Panc1 (cell line): ENCODE data around the gene SLC10A7. TPM values are rescaled to one million over a fixed set of nuclear protein-coding genes. Genes with fewer than 3 reads are reported as not detected.

Experiments used
- ATAC-seq: fragments of 200-7000 bp; cut with Tn5 transposase; 2 replicates; pipeline ENCODE4 v1.9.1; 2020; ENCODE audit warnings: mild to moderate bottlenecking, moderate library complexity
- BruUV-seq: library from RNA; stranded (reverse); fragments of 400-500 nt; replicated peaks from 2 replicates; lab custom pipeline; 2021; lab: Mats Ljungman, UMichigan
- CTCF ChIA-PET: fragments of 300-600 bp; sonication (Branson Sonifier 250); formaldehyde crosslinking; loops from one replicate; lab custom pipeline; 2022; ENCODE audit warnings: antibody characterized with exemption; lab: Charles Lee
- POLR2A ChIA-PET: fragments of 300-600 bp; sonication (Branson Sonifier 250); formaldehyde crosslinking; loops from one replicate; lab custom pipeline; 2022; ENCODE audit warnings: antibody characterized with exemption; lab: Charles Lee
- DNase-seq: peaks from one replicate; pipeline ENCODE4 v3.0.0-alpha.2; 2010; ENCODE audit warnings: low read depth, low spot score
- H3K27ac ChIP-seq: 2 replicates; pipeline ENCODE4 v1.5.1; 2011; ENCODE audit warnings: mild to moderate bottlenecking, low read length, inconsistent platforms
- H3K27me3 ChIP-seq: fragments of 200-500 bp; sonication (Bioruptor generic); 2 replicates; pipeline ENCODE4 v1.6.0; 2014; ENCODE audit warnings: low read length, inconsistent platforms; ENCODE audit not compliant: control insufficient read depth, insufficient read depth
- H3K36me3 ChIP-seq: fragments of 200-500 bp; sonication (Bioruptor generic); 2 replicates; pipeline ENCODE4 v1.5.1; 2014; ENCODE audit warnings: inconsistent platforms, mild to moderate bottlenecking, low read length, moderate library complexity; ENCODE audit not compliant: control insufficient read depth, insufficient read depth
- H3K4me1 ChIP-seq: 2 replicates; pipeline ENCODE4 v1.5.1; 2011; ENCODE audit warnings: inconsistent platforms, mild to moderate bottlenecking, low read length, moderate library complexity; ENCODE audit not compliant: control insufficient read depth, insufficient read depth
- H3K4me3 ChIP-seq, 2 experiments: 2 replicates each; pipeline ENCODE4 v1.5.1; 2011 to 2012; ENCODE audit warnings: low read depth in 2 of 2, low read length in 2 of 2, mild to moderate bottlenecking in 2 of 2, inconsistent platforms in 1 of 2, moderate library complexity in 1 of 2
- H3K9me3 ChIP-seq: fragments of 200-500 bp; sonication (Bioruptor generic); 2 replicates; pipeline ENCODE4 v1.5.1; 2014; ENCODE audit warnings: low read depth, mild to moderate bottlenecking, inconsistent platforms, low read length, moderate library complexity; ENCODE audit not compliant: control insufficient read depth, insufficient read depth
- POLR2AphosphoS5 ChIP-seq: IDR thresholded peaks from 2 replicates; pipeline ENCODE4 v1.6.1; 2012; ENCODE audit warnings: mild to moderate bottlenecking, low read depth, low read length, moderate library complexity
- SIN3A ChIP-seq: IDR thresholded peaks from 2 replicates; pipeline ENCODE4 v1.6.1; 2012; ENCODE audit warnings: low read depth, mild to moderate bottlenecking, low read length, moderate library complexity, borderline replicate concordance; ENCODE audit not compliant: insufficient read depth
- TCF7L2 ChIP-seq: IDR thresholded peaks from 2 replicates; pipeline ENCODE4 v1.6.1; 2011; ENCODE audit warnings: mild to moderate bottlenecking, low read depth, low read length, inconsistent platforms
- in situ Hi-C: cut with HindIII; loops from 2 replicates; pipeline ENCODE4 v1.10.0; 2016; ENCODE audit warnings: low sequenced_read_pairs, low pct_unique_long_range_greater_than_20kb
- intact Hi-C: fragments of 100-400 bp; cut with micrococcal nuclease; formaldehyde crosslinking; loops from one replicate; pipeline ENCODE4 v1.10.0; 2022; ENCODE audit not compliant: unreplicated experiment
- total RNA-seq: library from RNA; stranded (reverse); gene quantifications from one replicate; pipeline ENCODE4 v1.2.1, GENCODE V29; 2021; ENCODE audit not compliant: unreplicated experiment
- TF ChIP-seq, protein P1 (sequence below): fragments of 450-650 bp; IDR thresholded peaks from 2 replicates; pipeline ENCODE4 v1.5.1; 2017; ENCODE audit warnings: mild to moderate bottlenecking
- TF ChIP-seq, protein P2 (sequence below), 2 experiments: IDR thresholded peaks; 2 replicates each; pipeline ENCODE4 v1.6.1; 2011 to 2012; ENCODE audit warnings: low read depth in 2 of 2, control low read depth in 1 of 2, low read length in 1 of 2, mild to moderate bottlenecking in 1 of 2, moderate library complexity in 1 of 2; ENCODE audit not compliant: insufficient read depth in 1 of 2

Gene SLC10A7
- total RNA-seq, 1 experiment from 2014 or later = 1.5 TPM

DNA sequence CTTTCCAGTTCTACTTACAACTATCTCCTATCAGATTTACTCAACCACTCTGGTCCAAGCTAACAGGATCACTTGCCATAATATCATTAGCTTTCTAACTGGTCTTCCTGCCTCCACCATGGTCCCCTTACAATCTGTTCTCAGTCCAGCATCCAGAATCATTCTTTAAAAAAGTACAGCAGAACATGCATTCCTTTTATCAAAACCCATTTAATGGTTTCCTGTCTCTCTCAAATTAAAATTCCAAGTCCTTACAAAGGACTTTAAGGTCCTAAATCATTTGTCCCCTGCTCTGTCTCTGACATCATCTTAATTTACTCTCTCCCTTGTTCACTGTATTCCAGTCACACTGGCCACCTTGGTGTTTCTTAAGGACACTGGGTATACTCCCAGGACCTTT is 202.8 kb downstream of the SLC10A7 start:
- H3K4me1 ChIP-seq = no peaks in the 10 kb centered on the region
- TF ChIP-seq SIN3A (no peak), POLR2AphosphoS5 (no peak), TCF7L2 (no peak)
- TF ChIP-seq, protein P1, sequence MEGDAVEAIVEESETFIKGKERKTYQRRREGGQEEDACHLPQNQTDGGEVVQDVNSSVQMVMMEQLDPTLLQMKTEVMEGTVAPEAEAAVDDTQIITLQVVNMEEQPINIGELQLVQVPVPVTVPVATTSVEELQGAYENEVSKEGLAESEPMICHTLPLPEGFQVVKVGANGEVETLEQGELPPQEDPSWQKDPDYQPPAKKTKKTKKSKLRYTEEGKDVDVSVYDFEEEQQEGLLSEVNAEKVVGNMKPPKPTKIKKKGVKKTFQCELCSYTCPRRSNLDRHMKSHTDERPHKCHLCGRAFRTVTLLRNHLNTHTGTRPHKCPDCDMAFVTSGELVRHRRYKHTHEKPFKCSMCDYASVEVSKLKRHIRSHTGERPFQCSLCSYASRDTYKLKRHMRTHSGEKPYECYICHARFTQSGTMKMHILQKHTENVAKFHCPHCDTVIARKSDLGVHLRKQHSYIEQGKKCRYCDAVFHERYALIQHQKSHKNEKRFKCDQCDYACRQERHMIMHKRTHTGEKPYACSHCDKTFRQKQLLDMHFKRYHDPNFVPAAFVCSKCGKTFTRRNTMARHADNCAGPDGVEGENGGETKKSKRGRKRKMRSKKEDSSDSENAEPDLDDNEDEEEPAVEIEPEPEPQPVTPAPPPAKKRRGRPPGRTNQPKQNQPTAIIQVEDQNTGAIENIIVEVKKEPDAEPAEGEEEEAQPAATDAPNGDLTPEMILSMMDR = no peak
- TF ChIP-seq, protein P2, sequence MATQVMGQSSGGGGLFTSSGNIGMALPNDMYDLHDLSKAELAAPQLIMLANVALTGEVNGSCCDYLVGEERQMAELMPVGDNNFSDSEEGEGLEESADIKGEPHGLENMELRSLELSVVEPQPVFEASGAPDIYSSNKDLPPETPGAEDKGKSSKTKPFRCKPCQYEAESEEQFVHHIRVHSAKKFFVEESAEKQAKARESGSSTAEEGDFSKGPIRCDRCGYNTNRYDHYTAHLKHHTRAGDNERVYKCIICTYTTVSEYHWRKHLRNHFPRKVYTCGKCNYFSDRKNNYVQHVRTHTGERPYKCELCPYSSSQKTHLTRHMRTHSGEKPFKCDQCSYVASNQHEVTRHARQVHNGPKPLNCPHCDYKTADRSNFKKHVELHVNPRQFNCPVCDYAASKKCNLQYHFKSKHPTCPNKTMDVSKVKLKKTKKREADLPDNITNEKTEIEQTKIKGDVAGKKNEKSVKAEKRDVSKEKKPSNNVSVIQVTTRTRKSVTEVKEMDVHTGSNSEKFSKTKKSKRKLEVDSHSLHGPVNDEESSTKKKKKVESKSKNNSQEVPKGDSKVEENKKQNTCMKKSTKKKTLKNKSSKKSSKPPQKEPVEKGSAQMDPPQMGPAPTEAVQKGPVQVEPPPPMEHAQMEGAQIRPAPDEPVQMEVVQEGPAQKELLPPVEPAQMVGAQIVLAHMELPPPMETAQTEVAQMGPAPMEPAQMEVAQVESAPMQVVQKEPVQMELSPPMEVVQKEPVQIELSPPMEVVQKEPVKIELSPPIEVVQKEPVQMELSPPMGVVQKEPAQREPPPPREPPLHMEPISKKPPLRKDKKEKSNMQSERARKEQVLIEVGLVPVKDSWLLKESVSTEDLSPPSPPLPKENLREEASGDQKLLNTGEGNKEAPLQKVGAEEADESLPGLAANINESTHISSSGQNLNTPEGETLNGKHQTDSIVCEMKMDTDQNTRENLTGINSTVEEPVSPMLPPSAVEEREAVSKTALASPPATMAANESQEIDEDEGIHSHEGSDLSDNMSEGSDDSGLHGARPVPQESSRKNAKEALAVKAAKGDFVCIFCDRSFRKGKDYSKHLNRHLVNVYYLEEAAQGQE (IDR thresholded peaks at IDR 0.05; ENCODE audit: insufficient read depth in 1 of 2, low read depth in 2 of 2, low read length in 1 of 2) = no peak
- no peaks in the 10 kb centered on the region for H3K27me3 ChIP-seq
- no peak overlapping the region for H3K4me3 ChIP-seq
- ChIA-PET CTCF (no interaction called here), POLR2A (no interaction called here)
- no peak overlapping the region for H3K27ac ChIP-seq
- ATAC-seq (no peak), DNase-seq (no peak)
- in situ Hi-C loops = no loop called here
- BruUV-seq = no TSS peak
- H3K9me3 ChIP-seq = no peaks in the 10 kb centered on the region
- H3K36me3 ChIP-seq = no peaks in the 10 kb centered on the region
- intact Hi-C loops = no loop called here

DNA sequence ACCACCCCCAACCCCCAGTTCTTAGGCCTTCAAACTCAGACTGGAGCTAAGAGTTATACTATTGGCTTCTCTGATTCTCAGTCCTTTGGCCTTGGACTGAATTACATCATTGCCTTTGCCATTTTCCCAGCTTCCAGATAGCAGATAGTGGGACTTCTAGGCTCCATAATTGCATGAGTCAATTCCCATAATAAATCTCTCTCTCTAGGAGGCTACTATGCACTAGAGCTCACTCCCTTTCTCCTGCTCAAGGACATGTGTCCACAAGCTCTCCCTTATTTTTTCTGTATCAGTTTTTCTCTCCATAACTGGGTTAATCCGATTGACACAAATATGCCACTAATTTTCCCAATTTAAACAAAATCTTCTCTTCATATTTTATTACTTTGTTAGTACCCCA is 204.0 kb downstream of the SLC10A7 start:
- in situ Hi-C loops (no loop called here), intact Hi-C loops (no loop called here)
- H3K36me3 ChIP-seq = no peaks in the 10 kb centered on the region
- CTCF ChIA-PET = no interaction called here
- ATAC-seq = no peak
- POLR2A ChIA-PET = no interaction called here
- H3K4me1 ChIP-seq = no peaks in the 10 kb centered on the region
- no peaks in the 10 kb centered on the region for H3K27me3 ChIP-seq
- TF ChIP-seq, protein P2 (IDR thresholded peaks at IDR 0.05; ENCODE audit: insufficient read depth in 1 of 2, low read depth in 2 of 2, low read length in 1 of 2) = no peak
- TF ChIP-seq POLR2AphosphoS5 (no peak), TCF7L2 (no peak), SIN3A (no peak)
- TF ChIP-seq, protein P1 = no peak
- no TSS peak for BruUV-seq
- H3K27ac ChIP-seq = no peak overlapping the region
- H3K4me3 ChIP-seq = no peak overlapping the region
- H3K9me3 ChIP-seq = no peaks in the 10 kb centered on the region
- DNase-seq = no peak
